HG02571 (cell line): ENCODE measurements around the gene UBE2D3.

Experiments
- ATAC-seq: cut with Tn5 transposase; IDR thresholded peaks from one replicate; pipeline ENCODE4 v1.9.1; 2021; ENCODE audit warnings: mild to moderate bottlenecking, moderate library complexity; ENCODE audit not compliant: unreplicated experiment

UBE2D3 gene

GRCh38 chr4:102758241-102759160, 68.8 kb downstream of the UBE2D3 start:
- no peak for ATAC-seq

GRCh38 chr4:102757681-102758080, 69.7 kb downstream of the UBE2D3 start:
- no peak for ATAC-seq

- ATAC-seq = no peak
Measured at GRCh38 chr4:102754044-102754443, 73.3 kb downstream of the UBE2D3 start.

GRCh38 chr4:102751941-102752340, 75.4 kb downstream of the UBE2D3 start:
- ATAC-seq = no peak
